HG03439 (cell line): Measurements from ENCODE around the gene SF3B5.
"Not testable (repeated sequence)": the region's sequence is repeated elsewhere in the genome, so short reads cannot be mapped to it uniquely, and the experiment has no call there.

Experiments
- ATAC-seq: cut with Tn5 transposase; IDR thresholded peaks from one replicate; pipeline ENCODE4 v1.9.1; 2021; ENCODE audit warnings: mild to moderate bottlenecking, moderate library complexity; ENCODE audit not compliant: unreplicated experiment

Gene SF3B5

GRCh38 chr6:144064402-144065212 lies 30.8 kb downstream of the SF3B5 start:
- ATAC-seq, result peak; percentile 20

GRCh38 chr6:144063744-144064401 lies 31.5 kb downstream of the SF3B5 start:
- peak; percentile 89 for ATAC-seq

- no peak for ATAC-seq
Measured at GRCh38 chr6:144063246-144063743, 32.1 kb downstream of the SF3B5 start.

GRCh38 chr6:144062786-144063185 lies 32.6 kb downstream of the SF3B5 start:
- ATAC-seq, result no peak

GRCh38 chr6:144059139-144059538 lies 36.2 kb downstream of the SF3B5 start:
- ATAC-seq, result no peak

GRCh38 chr6:144055121-144055931 lies 40.0 kb downstream of the SF3B5 start:
- ATAC-seq, result peak; percentile 79

GRCh38 chr6:144053601-144054000 lies 41.8 kb downstream of the SF3B5 start:
- ATAC-seq, result no peak

- ATAC-seq, result no peak
Measured at GRCh38 chr6:144052488-144052887, 42.9 kb downstream of the SF3B5 start.

GRCh38 chr6:144049386-144049785 lies 46.0 kb downstream of the SF3B5 start:
- ATAC-seq, result no peak

- ATAC-seq, result no peak
Measured at GRCh38 chr6:144047688-144048087, 47.7 kb downstream of the SF3B5 start.

- not testable (repeated sequence) for ATAC-seq
Measured at GRCh38 chr6:144046672-144047071, 48.7 kb downstream of the SF3B5 start.

GRCh38 chr6:144044989-144045388 lies 50.4 kb downstream of the SF3B5 start:
- not testable (repeated sequence) for ATAC-seq
